KOPT-K1 (cell line): ENCODE measurements around the gene ABR.
"Not testable (repeated sequence)": the region's sequence is repeated elsewhere in the genome, so short reads cannot be mapped to it uniquely, and the experiment has no call there.

Experiments
- H3K27ac ChIP-seq: fragments of 200-600 bp; sonication (generic); 2 replicates; pipeline ENCODE4 v1.5.1; 2016; ENCODE audit warnings: antibody characterized with exemption, mild to moderate bottlenecking, low read depth, low read length; ENCODE audit not compliant: poor library complexity, severe bottlenecking
- H3K36me3 ChIP-seq: fragments of 200-600 bp; sonication (generic); 2 replicates; pipeline ENCODE4 v1.5.1; 2017; ENCODE audit warnings: antibody characterized with exemption, mild to moderate bottlenecking, low read length, moderate library complexity; ENCODE audit not compliant: insufficient read depth
- H3K9me3 ChIP-seq: fragments of 200-600 bp; sonication (generic); 2 replicates; pipeline ENCODE4 v1.5.1; 2017; ENCODE audit warnings: antibody characterized with exemption, low read length, mild to moderate bottlenecking; ENCODE audit not compliant: insufficient read depth, poor library complexity, severe bottlenecking

ABR gene

DNA sequence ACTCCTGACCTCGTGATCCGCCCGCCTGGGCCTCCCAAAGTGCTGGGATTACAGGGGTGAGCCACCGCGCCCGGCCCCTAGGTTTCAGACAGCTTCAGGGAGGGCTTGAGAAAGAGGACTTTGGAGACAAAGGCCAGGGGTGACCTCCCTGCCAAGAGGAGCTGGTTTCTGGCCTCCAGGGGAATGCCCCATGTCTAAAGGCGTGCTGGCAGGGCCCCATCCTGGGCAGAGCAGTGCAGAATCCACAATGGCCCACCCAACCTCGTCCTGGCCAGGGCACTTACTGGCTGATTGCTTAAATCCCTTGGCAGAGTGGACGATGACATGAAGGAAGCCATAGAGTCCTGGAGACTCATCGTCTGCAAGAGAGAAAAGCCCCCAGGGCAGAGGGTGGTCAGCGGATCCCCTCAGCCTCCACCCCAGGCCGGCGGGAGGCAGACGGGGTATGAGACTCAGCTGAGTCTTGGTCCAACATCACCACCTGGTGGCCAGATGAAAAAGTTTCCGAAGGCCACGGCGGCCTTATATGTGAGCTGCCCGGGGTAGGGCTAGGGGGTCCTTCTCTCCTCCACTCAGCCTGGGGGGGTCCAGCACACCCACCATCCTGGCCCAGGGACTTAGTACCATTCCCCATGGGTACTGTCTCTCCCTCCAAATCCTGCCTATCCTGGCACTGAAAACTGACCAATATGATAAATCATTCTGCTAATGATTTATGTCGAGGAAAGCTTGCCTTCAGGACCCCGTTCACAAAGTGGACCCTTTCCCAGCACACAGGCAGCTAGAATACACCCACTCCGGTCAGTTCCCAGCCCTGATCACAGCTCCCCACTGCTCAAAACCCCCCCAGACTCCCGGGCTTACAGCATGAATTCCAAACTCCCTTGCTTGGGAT lies 123.8 kb downstream of the ABR start:
- Histone ChIP-seq H3K36me3 (peaks cover 51% of the 10 kb centered on the region), H3K27ac (no peak overlapping the region), H3K9me3 (no peaks in the 10 kb centered on the region)

DNA sequence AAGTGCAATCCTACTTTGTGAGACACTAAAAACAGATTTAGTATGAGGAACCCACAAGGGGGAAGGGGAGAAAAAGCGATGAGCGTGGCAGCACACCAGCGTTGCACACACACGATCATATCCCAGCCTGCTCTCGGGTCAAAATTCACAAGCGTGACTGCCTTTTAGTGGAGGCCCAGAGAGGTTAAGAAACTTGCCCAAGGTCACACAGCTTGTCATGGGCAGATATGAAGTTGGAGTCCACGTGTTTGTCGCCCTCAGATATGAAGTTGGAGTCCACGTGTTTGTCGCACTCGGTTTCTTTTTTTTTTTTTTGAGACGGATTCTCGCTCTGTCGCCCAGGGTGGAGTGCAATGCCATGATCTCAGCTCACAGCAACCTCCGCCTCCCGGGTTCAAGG lies 124.5 kb downstream of the ABR start:
- Histone ChIP-seq H3K27ac (no peak overlapping the region), H3K36me3 (peaks cover 51% of the 10 kb centered on the region), H3K9me3 (no peaks in the 10 kb centered on the region)

DNA sequence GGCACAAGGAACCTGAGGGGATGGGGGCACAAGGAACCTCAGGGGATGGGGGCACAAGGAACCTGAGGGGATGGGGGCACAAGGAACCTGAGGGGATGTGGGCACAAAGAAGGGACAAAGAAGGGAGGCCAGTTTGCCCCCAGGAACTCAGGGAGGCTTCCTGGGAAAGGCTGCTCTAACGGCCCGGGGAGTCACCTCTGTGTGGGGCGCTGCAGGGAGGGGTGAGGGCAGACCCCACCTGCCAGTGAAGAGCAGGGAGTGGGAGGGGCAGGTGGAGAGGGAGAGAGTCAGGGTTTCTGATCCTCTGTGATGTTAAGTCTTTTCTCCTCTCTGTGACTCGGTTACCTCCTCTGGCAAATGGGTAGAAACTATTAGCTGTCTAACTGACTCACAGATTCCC lies 125.1 kb downstream of the ABR start:
- Histone ChIP-seq H3K9me3 (no peaks in the 10 kb centered on the region), H3K36me3 (peaks cover 52% of the 10 kb centered on the region), H3K27ac (no peak overlapping the region)

DNA sequence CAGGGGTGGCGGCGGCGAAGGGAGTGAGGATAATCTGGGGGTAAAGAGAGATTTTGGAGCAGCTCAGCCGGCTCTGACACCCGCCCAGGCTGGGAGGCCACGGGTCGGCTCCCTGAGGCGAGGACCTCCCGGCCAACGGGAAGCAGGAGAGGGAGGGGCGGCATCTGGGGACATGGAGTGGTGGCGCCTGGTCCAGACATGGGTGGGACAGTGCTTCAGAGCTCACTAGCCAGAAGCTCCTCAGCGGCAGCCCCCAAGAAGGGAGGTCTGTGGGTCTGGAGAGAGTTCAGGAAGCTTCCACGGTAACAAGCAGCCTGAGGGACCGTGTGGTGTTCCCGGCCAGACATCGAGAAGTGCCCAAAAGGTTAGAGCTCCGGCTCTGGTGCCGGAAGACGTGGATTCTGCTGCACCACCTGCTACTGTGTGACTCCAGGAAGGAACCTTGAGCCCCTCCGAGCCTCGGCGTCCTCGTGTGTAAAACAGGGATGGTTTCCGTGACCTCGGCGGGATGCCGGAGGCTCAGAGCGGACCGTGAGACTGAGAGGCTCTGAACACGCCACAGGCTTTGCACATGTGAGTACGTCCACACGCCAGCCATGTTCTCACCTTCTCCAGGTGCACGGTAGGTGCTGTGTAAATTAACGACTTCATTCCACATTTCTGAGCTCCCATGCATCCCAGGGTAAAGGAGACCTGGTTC lies 126.0 kb downstream of the ABR start:
- no peak overlapping the region for H3K27ac ChIP-seq
- no peaks in the 10 kb centered on the region for H3K9me3 ChIP-seq
- peaks cover 47% of the 10 kb centered on the region for H3K36me3 ChIP-seq

DNA sequence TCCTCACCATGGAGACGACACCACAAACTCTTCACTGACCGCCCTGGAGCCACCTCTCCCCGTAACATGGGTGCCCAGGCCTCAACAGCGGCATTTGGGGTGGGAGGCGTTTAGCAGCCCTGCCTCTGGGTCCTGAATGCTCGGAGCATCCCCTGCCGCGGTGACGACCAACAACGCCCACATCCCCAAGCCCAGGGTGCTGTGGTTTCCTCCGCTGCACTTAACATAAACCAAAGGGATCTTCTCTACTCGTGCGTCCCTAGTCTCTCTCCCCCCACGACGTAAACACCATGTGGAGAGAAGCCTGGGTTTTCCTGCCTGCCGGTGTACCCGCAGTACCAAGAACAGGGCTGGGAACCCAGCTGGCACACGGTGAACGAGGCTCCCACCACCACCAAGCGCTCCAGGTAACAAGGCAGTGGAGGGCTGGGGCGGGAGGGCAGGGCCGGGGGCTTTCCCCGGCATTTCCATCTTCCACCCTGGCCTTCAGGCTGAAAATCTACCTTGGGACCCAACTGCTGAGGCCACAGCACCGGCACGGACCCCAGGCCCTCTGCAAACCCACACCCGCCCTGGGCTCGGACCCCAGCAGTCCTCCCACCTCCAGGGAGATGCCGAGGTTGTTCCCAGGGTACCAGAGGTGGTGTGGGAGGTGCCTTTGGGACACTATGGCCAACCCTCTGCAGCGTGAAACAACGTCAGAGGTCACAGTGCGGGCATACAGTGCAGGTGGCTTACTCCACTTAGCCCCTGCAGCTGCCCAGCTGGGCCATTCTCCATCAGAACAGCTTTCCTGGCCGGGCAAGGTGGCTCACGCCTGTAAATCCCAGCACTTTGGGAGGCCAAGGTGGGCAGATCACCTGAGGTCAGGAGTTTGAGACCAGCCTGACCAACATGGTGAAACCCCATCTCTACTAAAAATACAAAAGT lies 128.5 kb downstream of the ABR start:
- Histone ChIP-seq H3K36me3 (peaks cover 29% of the 10 kb centered on the region), H3K9me3 (no peaks in the 10 kb centered on the region), H3K27ac (no peak overlapping the region)

DNA sequence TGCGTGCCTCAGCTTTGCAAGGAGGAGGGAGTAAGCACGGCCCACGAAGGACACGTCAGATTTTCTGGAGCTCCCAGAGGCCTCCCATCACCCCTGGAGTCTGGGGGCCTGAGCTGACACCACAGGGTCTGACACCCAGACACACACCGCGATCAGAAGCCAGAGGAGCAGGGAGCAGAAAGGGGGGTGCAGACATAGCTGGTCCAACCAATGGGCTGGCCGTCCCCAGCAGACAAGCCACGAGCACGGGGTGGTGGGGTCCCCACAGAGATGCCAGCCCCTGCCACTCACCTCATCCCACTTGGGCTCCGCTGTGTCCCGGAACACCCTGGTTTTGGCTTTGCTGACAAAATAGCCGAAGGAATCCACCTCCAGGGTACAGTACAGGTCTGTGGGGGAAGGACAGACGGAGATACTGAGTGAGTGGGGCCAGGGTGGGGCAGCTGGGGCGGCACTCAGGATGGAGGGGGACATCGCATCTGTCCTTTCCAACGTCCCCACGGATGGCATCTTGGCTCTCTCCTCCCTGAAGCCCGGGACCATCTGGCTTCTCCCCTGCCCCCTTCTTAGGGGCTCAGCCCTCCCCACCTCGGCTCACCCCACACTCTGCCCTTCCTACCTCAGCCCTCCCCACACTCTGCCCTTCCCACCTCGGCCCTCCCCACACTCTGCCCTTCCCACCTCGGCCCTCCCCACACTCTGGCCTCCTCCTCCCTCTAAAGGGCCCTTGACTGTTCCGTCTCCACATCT lies 129.4 kb downstream of the ABR start:
- no peak overlapping the region for H3K27ac ChIP-seq
- H3K36me3 ChIP-seq = peaks cover 20% of the 10 kb centered on the region; the same call in 1 of the 2 replicates
- no peaks in the 10 kb centered on the region for H3K9me3 ChIP-seq

DNA sequence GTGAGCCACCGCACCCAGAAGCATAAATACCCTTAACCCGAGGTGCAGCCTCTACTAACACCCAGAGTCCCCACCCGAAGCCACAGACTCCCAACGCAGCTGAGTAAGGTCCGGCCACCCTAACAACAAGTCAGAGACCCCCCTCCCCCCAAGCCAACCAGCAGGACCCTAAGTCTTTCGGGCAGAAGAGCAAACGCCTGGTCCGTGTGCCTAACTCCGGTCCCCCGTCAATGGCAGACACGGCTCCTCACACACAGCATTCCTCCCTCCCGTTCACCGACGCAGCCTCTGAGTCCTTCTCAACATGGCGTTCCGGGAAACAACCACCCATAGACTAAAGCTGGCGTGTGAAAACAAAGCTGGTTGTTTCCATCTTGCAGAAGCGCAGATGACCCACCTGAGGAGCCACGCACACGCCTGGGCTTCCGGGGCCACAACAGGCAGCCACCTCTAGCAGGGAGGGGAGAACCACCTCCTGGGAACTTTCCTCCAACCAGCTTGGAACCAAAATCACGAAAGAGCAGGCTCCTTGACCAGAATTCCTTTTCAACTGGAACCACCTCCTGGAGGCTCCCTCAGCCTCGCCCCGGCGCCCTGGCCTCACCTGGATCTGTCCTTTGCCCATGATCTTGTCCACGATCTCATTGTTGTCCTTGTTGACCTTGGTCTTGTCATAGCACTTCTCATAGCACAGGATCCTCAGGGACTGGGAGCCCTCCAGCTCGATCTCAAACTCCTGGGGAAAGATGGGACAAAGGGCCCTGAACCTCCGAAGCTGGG lies 130.1 kb downstream of the ABR start:
- Histone ChIP-seq H3K9me3 (no peaks in the 10 kb centered on the region), H3K27ac (no peak overlapping the region), H3K36me3 (peaks cover 16% of the 10 kb centered on the region; the same call in 1 of the 2 replicates)

DNA sequence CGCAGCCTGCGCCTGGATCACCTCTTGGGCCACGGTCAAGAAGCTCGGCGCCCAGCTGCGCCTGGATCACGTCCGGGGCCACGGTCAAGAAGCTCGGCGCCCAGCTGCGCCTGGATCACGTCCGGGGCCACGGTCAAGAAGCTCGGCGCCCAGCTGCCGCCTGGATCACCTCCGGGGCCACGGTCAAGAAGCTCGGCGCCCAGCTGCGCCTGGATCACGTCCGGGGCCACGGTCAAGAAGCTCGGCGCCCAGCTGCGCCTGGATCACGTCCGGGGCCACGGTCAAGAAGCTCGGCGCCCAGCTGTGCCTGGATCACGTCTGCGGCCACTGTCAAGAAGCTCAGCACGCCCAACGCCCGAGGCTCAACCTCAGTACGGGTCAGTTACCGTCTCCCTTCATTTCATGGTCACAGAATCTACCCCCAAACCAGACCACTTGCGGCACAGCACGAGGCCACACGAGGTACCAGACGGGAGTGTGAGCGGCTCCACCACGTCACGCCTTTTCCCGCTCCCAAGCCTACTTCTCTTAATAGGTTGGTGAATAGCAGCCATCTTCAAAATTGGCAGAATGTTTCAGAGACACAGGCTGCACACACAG lies 131.2 kb downstream of the ABR start:
- H3K36me3 ChIP-seq, H3K27ac ChIP-seq, H3K9me3 ChIP-seq: not testable (repeated sequence)

DNA sequence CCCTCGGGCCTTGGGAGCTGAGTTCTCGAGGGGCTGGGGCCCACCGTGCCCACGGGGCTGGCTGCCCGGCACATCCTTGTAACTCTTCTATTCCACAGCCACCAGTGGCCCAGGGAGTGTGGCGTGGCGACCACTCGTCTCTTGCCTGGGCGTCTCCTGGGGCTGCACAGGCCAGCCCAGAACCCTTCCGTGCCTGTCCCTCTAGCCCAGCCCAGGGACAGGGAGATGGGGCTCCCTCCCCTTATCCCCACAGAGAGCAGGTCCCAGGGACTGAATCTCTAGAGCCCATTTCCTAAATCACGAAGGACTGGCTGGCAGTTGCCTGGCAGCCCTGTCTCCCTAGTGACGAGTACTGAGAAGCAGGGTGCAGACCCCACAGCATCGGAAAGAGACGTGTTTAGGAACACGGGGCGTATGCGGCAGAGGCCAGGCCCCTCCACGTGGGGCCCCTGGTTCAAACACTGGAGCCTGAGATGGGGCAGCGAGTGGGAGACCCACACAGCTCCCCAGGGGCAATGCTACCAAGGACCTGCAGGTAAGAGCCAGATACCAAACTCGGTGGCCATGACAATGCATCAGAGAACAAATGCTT lies 131.8 kb downstream of the ABR start:
- H3K36me3 ChIP-seq = peaks cover 7% of the 10 kb centered on the region; the same call in 1 of the 2 replicates
- H3K9me3 ChIP-seq = no peaks in the 10 kb centered on the region
- no peak overlapping the region for H3K27ac ChIP-seq

DNA sequence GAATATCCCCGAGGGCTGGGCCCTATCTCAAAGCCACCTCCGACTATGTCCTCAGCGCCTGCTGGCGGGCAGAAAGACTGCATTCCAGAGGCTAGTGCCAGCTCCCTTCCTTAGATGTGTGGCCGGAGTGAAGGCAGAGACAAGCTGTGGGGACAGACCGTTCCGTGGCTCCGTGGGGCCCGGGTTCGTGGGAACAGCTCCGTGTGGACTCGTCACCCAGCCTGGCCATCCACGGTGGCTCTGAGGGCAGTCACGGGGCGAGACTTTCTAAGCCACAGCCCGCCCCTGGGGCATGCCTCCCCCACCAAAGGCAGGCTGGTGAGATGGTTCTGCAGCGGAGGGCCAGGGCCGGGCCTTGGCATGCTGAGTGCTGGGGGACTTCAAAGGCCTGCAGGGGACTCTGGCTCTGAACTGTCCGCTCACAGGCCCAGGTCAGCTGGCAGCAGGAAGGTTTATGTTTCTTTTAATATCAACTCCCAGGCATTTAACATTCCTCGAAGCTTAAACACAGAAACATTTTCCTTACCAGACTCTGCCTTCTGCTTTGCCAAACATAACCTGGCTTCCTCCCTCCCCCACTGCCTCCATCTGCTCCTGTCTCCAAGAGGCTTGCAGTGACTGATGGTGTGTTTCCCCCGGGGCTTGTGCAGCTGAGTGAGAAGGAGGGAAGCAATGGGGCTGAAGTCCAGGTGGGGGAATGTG lies 132.5 kb downstream of the ABR start:
- Histone ChIP-seq H3K9me3 (no peaks in the 10 kb centered on the region), H3K27ac (no peak overlapping the region), H3K36me3 (peaks cover 13% of the 10 kb centered on the region; the same call in 1 of the 2 replicates)

DNA sequence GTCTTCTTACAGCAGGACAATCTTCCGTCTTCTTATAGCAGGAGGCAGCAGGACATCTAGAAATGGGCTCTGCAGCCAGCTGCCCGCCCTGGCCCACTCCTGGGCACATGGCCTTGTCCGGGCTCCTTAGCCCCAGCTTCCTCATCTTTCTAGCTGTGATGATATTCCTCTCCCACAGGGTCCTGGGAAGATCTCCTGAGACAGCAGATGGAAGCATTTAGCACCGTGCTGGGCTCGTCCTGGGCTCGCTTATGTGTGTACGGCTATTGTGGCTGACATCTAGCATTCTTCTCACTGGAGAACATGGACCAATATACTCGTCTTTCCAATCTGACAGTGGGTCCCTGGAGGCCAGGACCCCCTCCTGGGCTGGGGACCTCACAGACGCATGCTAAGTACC lies 134.3 kb downstream of the ABR start:
- Histone ChIP-seq H3K27ac (no peak overlapping the region), H3K36me3 (peaks cover 15% of the 10 kb centered on the region; the same call in 1 of the 2 replicates), H3K9me3 (no peaks in the 10 kb centered on the region)

DNA sequence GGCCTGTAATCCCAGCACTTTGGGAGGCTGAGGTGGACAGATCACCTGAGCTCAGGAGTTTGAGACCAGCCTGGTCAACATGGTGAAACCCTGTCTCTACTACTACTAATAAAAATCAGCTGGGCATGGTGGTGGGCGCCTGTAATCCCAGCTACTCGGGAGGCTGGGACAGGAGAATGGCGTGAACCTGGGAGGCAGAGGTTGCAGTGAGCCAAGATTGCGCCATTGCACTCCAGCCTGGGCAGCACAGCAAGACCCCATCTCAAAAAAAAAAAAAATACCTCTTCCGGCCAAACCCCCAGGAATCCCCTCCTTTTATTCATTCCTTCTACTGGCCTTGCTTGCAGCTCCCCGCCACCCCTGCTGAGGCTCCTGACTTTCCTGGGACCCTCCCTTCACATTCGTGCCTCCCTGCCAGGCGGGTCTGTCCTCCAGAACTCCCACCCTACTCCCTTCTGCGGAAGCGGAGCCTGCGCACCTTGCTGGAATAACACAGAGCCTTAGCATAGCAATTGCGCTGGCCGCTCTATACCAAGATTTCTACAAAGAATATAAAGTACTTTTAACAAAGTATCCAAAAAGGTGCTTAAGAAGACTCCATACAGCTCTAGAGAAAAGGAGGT lies 135.3 kb downstream of the ABR start:
- not testable (repeated sequence) for H3K9me3 ChIP-seq, H3K27ac ChIP-seq, H3K36me3 ChIP-seq
